GM12878 (cell line): Measurements from ENCODE around the gene FBXL19. TPM values are rescaled to one million over a fixed set of nuclear protein-coding genes. Genes with fewer than 3 reads are reported as not detected.

Source experiments
- ATAC-seq: fragments of 200-7000 bp; cut with Tn5 transposase; 3 replicates; pipeline ENCODE4 v1.9.1; 2020; ENCODE audit warnings: mild to moderate bottlenecking, moderate library complexity
- BruUV-seq: library from RNA; stranded (reverse); fragments of 400-500 nt; replicated peaks from 2 replicates; lab custom pipeline; 2021; lab: Mats Ljungman, UMichigan
- CTCF ChIA-PET: fragments of 300-600 bp; sonication (Branson Sonifier 250); formaldehyde crosslinking; extraction: SDS; loops from one replicate; lab custom pipeline; 2021; ENCODE audit warnings: inconsistent platforms; lab: Yijun Ruan, JAX
- POLR2A ChIA-PET: fragments of 350-600 bp; formaldehyde crosslinking; extraction: SDS; loops from one replicate; lab custom pipeline; 2021; ENCODE audit warnings: inconsistent platforms; lab: Charles Lee
- RAD21 ChIA-PET: fragments of 300-600 bp; sonication (Branson Sonifier 250); formaldehyde crosslinking; loops from one replicate; lab custom pipeline; 2023; ENCODE audit warnings: antibody characterized with exemption; ENCODE audit not compliant: unreplicated experiment; lab: Charles Lee
- SMC1A ChIA-PET: fragments of 300-600 bp; sonication (Branson Sonifier 250); formaldehyde crosslinking; loops from one replicate; lab custom pipeline; 2023; ENCODE audit not compliant: unreplicated experiment, uncharacterized antibody; lab: Charles Lee
- DNase-seq: peaks from one replicate; pipeline ENCODE4 v3.0.0-alpha.2; 2011; ENCODE audit warnings: low read depth, low spot score
- FAIRE-seq: peaks from 3 replicates; lab custom pipeline; 2011; peaks lifted over from hg19 to GRCh38; lab: Jason Lieb, UNC
- H2AFZ ChIP-seq: 2 replicates; pipeline ENCODE4 v1.6.0; 2011; ENCODE audit warnings: low read depth, low read length, control low read depth; ENCODE audit not compliant: control insufficient read depth
- H3K27ac ChIP-seq: 2 replicates; pipeline ENCODE4 v1.5.1; 2011; ENCODE audit warnings: control low read depth; ENCODE audit not compliant: control insufficient read depth, insufficient read depth
- H3K27me3 ChIP-seq, 2 experiments: replicated peaks in 1 of 2; 2 replicates each; pipeline versions ENCODE4 v1.6.0 to v1.6.1; 2011; ENCODE audit warnings: low read length in 1 of 2; ENCODE audit not compliant: control insufficient read depth in 2 of 2, insufficient read depth in 2 of 2
- H3K36me3 ChIP-seq, 2 experiments: 2 replicates each; pipeline ENCODE4 v1.5.1; 2011; ENCODE audit warnings: low read length in 1 of 2; ENCODE audit not compliant: control insufficient read depth in 2 of 2, insufficient read depth in 2 of 2
- H3K4me1 ChIP-seq: 2 replicates; pipeline ENCODE4 v1.6.1; 2011; ENCODE audit warnings: mild to moderate bottlenecking, low read length, moderate library complexity, mixed read lengths; ENCODE audit not compliant: control insufficient read depth, insufficient read depth
- H3K4me2 ChIP-seq: 2 replicates; pipeline ENCODE4 v1.6.0; 2011; ENCODE audit warnings: control low read depth; ENCODE audit not compliant: control insufficient read depth, insufficient read depth
- H3K4me3 ChIP-seq: fragments of 200-600 bp; sonication (generic); 2 replicates; pipeline ENCODE4 v1.5.1; 2016
- H3K79me2 ChIP-seq: 2 replicates; pipeline ENCODE4 v1.6.0; 2011; ENCODE audit warnings: low read length; ENCODE audit not compliant: control insufficient read depth, insufficient read depth
- H3K9ac ChIP-seq: 2 replicates; pipeline ENCODE4 v1.8.0; 2011; ENCODE audit warnings: low read length, control low read depth, mixed read lengths; ENCODE audit not compliant: control insufficient read depth, insufficient read depth
- H3K9me3 ChIP-seq: replicated peaks from 3 replicates; pipeline ENCODE4 v1.5.1; 2011; ENCODE audit warnings: mild to moderate bottlenecking, low read length; ENCODE audit not compliant: control insufficient read depth, insufficient read depth
- H4K20me1 ChIP-seq: 2 replicates; pipeline ENCODE4 v1.6.0; 2011; ENCODE audit not compliant: control insufficient read depth, insufficient read depth
- BHLHE40 ChIP-seq, 2 experiments: fragments of 450-650 bp in 1 of 2; IDR thresholded peaks; 2 replicates each; pipeline ENCODE4 v1.6.1; 2011 to 2017; ENCODE audit warnings: low read depth in 2 of 2, borderline replicate concordance in 1 of 2, improper control_type of control experiment in 1 of 2, low read length in 1 of 2, mild to moderate bottlenecking in 1 of 2
- CBFB ChIP-seq: IDR thresholded peaks from 2 replicates; pipeline ENCODE4 v1.6.1; 2016; ENCODE audit warnings: antibody characterized with exemption, low read depth
- EZH2 ChIP-seq: IDR thresholded peaks from 2 replicates; pipeline ENCODE4 v1.6.1; 2012; ENCODE audit warnings: low read depth, mild to moderate bottlenecking, control low read depth, inconsistent platforms, low read length, borderline replicate concordance; ENCODE audit not compliant: control insufficient read depth
- JUND ChIP-seq: IDR thresholded peaks from 2 replicates; pipeline ENCODE4 v1.6.1; 2012; ENCODE audit warnings: low read depth, mild to moderate bottlenecking, low read length, improper control_type of control experiment, moderate library complexity
- MEF2B ChIP-seq: fragments of 450-650 bp; IDR thresholded peaks from 2 replicates; pipeline ENCODE4 v1.6.1; 2018; ENCODE audit warnings: mild to moderate bottlenecking, moderate library complexity; ENCODE audit not compliant: partially characterized antibody, poor library complexity, severe bottlenecking
- PML ChIP-seq: IDR thresholded peaks from 2 replicates; pipeline ENCODE4 v1.6.1; 2012; ENCODE audit warnings: low read length, inconsistent platforms
- POLR2AphosphoS2 ChIP-seq: IDR thresholded peaks from 2 replicates; pipeline ENCODE4 v1.6.1; 2011; ENCODE audit warnings: low read depth, mild to moderate bottlenecking, low read length, improper control_type of control experiment, moderate library complexity
- SP1 ChIP-seq: IDR thresholded peaks from one replicate; pipeline ENCODE4 v1.6.1; 2011; ENCODE audit warnings: low read depth, low read length
- SREBF2 ChIP-seq: IDR thresholded peaks from 2 replicates; pipeline ENCODE4 v1.6.1; 2012; ENCODE audit warnings: mild to moderate bottlenecking, low read length
- TCF7 ChIP-seq: IDR thresholded peaks from 2 replicates; pipeline ENCODE4 v1.6.1; 2014; ENCODE audit warnings: antibody characterized with exemption, borderline replicate concordance
- WRNIP1 ChIP-seq: IDR thresholded peaks from 2 replicates; pipeline ENCODE4 v1.6.1; 2011; ENCODE audit warnings: low read depth, low read length, improper control_type of control experiment, borderline replicate concordance
- ZNF274 ChIP-seq: IDR thresholded peaks from one replicate; pipeline ENCODE4 v1.8.0; 2011; ENCODE audit not compliant: insufficient read length, insufficient read depth
- WGBS: methylation state at CpG from one replicate; pipeline ENCODE4 v1.1.6; 2016; ENCODE audit warnings: low lambda C conversion rate; ENCODE audit not compliant: insufficient replicate concordance, insufficient coverage; ENCODE audit errors: missing lambda C conversion rate; 5-methylcytosine and 5-hydroxymethylcytosine counted together
- in situ Hi-C: fragments of 300-500 bp; cut with MboI; formaldehyde crosslinking; loops from 9 replicates; pipeline ENCODE4 v1.14.3; 2018; ENCODE audit warnings: mixed read lengths
- intact Hi-C: fragments of 100-400 bp; cut with micrococcal nuclease; formaldehyde crosslinking; loops from one replicate; pipeline ENCODE4 v1.14.2; 2022; ENCODE audit not compliant: unreplicated experiment
- polyA plus RNA-seq, 11 experiments: library from polyadenylated mRNA; depleted of rRNA in 4 of 11; unstranded in 6 of 11; stranded (reverse) in 5 of 11; fragments of >200 nt; fragmentation: Nextera tagmentation in 4 of 11; fragmentation: Illumina TruSeq in 1 of 11; extraction: Ambion mirVana in 4 of 11; extraction: Trizol in 1 of 11; gene quantifications; 1 replicate in 1 of 11; 2 replicates in 10 of 11; pipeline versions ENCODE4 v1.2.1 to v1.2.3, GENCODE V29; 2011 to 2016; ENCODE audit warnings: inconsistent platforms in 2 of 11, missing spikeins in 2 of 11, low read depth in 1 of 11
- total RNA-seq, 4 experiments: library from RNA; depleted of rRNA in 3 of 4; stranded (reverse); fragments of >200 nt in 3 of 4; fragmentation: Illumina TruSeq in 1 of 4; extraction: Trizol in 1 of 4; gene quantifications; 2 replicates each; pipeline versions ENCODE4 v1.2.1 to v1.2.3, GENCODE V29; 2013 to 2021
- TF ChIP-seq, protein P1 (sequence below): fragments of 450-650 bp; IDR thresholded peaks from 2 replicates; pipeline ENCODE4 v1.6.1; 2014; ENCODE audit warnings: mild to moderate bottlenecking
- TF ChIP-seq, protein P2 (sequence below): IDR thresholded peaks from 2 replicates; pipeline ENCODE4 v1.6.1; 2011; ENCODE audit warnings: low read depth, mild to moderate bottlenecking, low read length, moderate library complexity, borderline replicate concordance; ENCODE audit errors: extremely low read depth
- TF ChIP-seq, protein P3 (sequence below): fragments of 450-650 bp; IDR thresholded peaks from 2 replicates; pipeline ENCODE4 v1.6.1; 2018; ENCODE audit warnings: mild to moderate bottlenecking, low read depth, moderate library complexity; ENCODE audit not compliant: partially characterized antibody
- TF ChIP-seq, protein P4 (sequence below): fragments of 450-650 bp; IDR thresholded peaks from 2 replicates; pipeline ENCODE4 v1.6.1; 2018; ENCODE audit warnings: borderline replicate concordance, mild to moderate bottlenecking; ENCODE audit not compliant: partially characterized antibody

FBXL19 gene
- total and polyA plus RNA-seq, 10 of the 15 experiments (the other 5 are each of a cell fraction or from before 2014, with no cell fraction given), result 0.02 to 32.1 (median 6.8) TPM; not detected in 1

DNA sequence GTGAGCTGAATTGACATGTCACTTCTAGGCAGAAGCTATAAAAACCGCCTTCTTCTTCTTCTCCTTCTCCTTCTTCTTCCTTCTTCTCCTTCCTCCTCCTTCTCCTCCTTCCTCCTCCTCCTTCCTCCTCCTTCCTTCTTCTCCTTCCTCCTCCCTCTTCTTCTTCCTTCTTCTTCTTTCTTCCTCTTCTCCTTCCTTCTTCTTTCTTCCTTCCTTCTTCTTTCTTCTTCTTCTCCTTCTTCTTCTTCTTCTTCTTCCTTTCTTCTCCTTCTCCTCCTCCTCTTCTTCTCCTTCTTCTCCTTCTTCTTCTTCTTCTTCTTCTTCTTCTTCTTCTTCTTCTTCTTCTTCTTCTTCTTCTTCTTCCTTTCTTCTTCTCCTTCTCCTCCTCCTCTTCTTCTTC lies 4.8 kb upstream of the FBXL19 start (continued):
- no peak for TF ChIP-seq PML
- TF ChIP-seq SP1, result no peak
- TF ChIP-seq, protein P1, sequence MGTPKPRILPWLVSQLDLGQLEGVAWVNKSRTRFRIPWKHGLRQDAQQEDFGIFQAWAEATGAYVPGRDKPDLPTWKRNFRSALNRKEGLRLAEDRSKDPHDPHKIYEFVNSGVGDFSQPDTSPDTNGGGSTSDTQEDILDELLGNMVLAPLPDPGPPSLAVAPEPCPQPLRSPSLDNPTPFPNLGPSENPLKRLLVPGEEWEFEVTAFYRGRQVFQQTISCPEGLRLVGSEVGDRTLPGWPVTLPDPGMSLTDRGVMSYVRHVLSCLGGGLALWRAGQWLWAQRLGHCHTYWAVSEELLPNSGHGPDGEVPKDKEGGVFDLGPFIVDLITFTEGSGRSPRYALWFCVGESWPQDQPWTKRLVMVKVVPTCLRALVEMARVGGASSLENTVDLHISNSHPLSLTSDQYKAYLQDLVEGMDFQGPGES, result no peak
- no peak for TF ChIP-seq MEF2B
- TF ChIP-seq, protein P2, sequence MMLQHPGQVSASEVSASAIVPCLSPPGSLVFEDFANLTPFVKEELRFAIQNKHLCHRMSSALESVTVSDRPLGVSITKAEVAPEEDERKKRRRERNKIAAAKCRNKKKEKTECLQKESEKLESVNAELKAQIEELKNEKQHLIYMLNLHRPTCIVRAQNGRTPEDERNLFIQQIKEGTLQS, result no peak
- no peak for TF ChIP-seq EZH2
- TF ChIP-seq, all 136 proteins: peak for 0

DNA sequence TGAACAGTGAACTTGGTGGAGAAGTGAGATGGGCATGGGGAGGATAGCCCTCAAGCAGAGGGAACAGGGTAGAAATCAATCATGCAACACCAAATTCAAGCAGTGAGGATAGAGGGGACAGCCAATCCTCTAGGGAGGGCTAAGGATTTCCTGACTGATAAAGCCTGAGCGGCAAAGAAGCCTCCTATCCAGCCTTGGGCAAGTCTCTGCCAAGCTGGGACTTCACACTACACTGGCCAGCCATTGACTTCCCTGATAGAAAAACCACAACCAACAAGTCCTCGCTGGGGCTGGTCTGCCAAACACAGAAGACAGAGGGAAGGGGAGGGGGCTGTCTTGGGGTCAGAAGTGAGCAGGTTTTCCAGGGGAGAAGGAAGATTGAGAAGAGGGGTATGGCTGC lies 2.5 kb upstream of the FBXL19 start:
- 41% methylated on average over 2 of the region's 2 CpGs for WGBS
- Histone ChIP-seq H3K4me1 (peaks cover 4% of the 10 kb centered on the region; the same call in 1 of the 2 replicates), H3K9ac (no peak overlapping the region), H3K4me2 (no peak overlapping the region; the same call in 1 of the 2 replicates), H3K9me3 (no peaks in the 10 kb centered on the region), H3K4me3 (no peak overlapping the region), H3K27me3 (no peaks in the 10 kb centered on the region), H3K27ac (no peak overlapping the region), H3K79me2 (peaks cover 5% of the 10 kb centered on the region), H4K20me1 (no peaks in the 10 kb centered on the region), H3K36me3 (no peaks in the 10 kb centered on the region), H2AFZ (no peak overlapping the region)
- DNase-seq, result no peak
- POLR2A ChIA-PET, result no interaction called here
- ATAC-seq, result no peak
- no TSS peak for BruUV-seq
- CTCF ChIA-PET, result interaction anchor here (0.9 to 2.1 kb wide), 3 partner anchors 20 to 75 kb away, joined by 4 to 25 read pairs (median 4); no protein-coding TSS in a partner anchor
- SMC1A ChIA-PET, result interaction anchor here (2.9 kb wide), 1 partner anchor 76 kb away, joined by 24 read pairs; no protein-coding TSS in a partner anchor
- RAD21 ChIA-PET, result no interaction called here
- in situ Hi-C loops (loop anchor here (5.0 kb wide), 1 partner anchor 79 kb away; no protein-coding TSS in a partner anchor), intact Hi-C loops (loop anchor here (1.0 to 10.0 kb wide), 4 partner anchors 77 to 266 kb away; partner anchors contain the start of genes CFAP119, FBRS, PRR14 and RNF40)
- peak; percentile 65 for FAIRE-seq
- no peak for TF ChIP-seq SREBF2
- no peak for TF ChIP-seq BHLHE40 (IDR thresholded peaks at IDR 0.05; ENCODE audit: borderline replicate concordance in 1 of 2, low read depth in 2 of 2, low read length in 1 of 2)
- no peak for TF ChIP-seq JUND
- TF ChIP-seq, protein P3, sequence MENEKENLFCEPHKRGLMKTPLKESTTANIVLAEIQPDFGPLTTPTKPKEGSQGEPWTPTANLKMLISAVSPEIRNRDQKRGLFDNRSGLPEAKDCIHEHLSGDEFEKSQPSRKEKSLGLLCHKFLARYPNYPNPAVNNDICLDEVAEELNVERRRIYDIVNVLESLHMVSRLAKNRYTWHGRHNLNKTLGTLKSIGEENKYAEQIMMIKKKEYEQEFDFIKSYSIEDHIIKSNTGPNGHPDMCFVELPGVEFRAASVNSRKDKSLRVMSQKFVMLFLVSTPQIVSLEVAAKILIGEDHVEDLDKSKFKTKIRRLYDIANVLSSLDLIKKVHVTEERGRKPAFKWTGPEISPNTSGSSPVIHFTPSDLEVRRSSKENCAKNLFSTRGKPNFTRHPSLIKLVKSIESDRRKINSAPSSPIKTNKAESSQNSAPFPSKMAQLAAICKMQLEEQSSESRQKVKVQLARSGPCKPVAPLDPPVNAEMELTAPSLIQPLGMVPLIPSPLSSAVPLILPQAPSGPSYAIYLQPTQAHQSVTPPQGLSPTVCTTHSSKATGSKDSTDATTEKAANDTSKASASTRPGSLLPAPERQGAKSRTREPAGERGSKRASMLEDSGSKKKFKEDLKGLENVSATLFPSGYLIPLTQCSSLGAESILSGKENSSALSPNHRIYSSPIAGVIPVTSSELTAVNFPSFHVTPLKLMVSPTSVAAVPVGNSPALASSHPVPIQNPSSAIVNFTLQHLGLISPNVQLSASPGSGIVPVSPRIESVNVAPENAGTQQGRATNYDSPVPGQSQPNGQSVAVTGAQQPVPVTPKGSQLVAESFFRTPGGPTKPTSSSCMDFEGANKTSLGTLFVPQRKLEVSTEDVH, result no peak
- no peak for TF ChIP-seq ZNF274
- no peak for TF ChIP-seq POLR2AphosphoS2
- TF ChIP-seq TCF7, result no peak
- no peak for TF ChIP-seq CBFB
- no peak for TF ChIP-seq WRNIP1
- TF ChIP-seq, protein P4, sequence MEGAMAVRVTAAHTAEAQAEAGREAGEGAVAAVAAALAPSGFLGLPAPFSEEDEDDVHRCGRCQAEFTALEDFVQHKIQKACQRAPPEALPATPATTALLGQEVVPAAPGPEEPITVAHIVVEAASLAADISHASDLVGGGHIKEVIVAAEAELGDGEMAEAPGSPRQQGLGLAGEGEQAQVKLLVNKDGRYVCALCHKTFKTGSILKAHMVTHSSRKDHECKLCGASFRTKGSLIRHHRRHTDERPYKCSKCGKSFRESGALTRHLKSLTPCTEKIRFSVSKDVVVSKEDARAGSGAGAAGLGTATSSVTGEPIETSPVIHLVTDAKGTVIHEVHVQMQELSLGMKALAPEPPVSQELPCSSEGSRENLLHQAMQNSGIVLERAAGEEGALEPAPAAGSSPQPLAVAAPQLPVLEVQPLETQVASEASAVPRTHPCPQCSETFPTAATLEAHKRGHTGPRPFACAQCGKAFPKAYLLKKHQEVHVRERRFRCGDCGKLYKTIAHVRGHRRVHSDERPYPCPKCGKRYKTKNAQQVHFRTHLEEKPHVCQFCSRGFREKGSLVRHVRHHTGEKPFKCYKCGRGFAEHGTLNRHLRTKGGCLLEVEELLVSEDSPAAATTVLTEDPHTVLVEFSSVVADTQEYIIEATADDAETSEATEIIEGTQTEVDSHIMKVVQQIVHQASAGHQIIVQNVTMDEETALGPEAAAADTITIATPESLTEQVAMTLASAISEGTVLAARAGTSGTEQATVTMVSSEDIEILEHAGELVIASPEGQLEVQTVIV, result no peak
